ENCODE measurements around the gene CARD10.
"Not testable (repeated sequence)": the region's sequence is repeated elsewhere in the genome, so short reads cannot be mapped to it uniquely, and the experiment has no call there.

The CARD10 gene

DNA sequence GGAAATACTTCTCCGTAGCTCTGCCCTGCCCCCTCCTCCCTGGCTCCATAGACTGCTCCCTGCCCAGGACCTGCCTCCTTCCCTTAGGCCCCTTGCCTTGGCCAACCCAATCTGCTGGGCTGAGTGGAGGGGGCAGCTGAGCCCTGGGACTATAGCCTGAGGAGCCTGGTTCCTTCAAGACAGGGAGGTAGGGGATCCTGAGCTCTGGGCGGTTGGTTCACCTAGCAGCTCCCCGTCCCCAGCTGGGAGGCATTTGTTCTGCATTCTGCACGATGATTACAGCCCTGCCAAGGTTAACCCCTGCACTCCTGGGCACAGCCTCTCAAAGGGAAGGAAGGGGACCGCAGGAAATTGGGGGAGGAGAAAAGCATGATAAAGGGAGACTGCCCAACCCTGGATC is 37.5 kb upstream of the CARD10 start:
- no peak for DNase-seq

GRCh38 chr22:37555029-37555428 is 35.8 kb upstream of the CARD10 start:
- no peak for DNase-seq

- DNase-seq: no peak
Observed at GRCh38 chr22:37553725-37554124, 34.5 kb upstream of the CARD10 start.

DNA sequence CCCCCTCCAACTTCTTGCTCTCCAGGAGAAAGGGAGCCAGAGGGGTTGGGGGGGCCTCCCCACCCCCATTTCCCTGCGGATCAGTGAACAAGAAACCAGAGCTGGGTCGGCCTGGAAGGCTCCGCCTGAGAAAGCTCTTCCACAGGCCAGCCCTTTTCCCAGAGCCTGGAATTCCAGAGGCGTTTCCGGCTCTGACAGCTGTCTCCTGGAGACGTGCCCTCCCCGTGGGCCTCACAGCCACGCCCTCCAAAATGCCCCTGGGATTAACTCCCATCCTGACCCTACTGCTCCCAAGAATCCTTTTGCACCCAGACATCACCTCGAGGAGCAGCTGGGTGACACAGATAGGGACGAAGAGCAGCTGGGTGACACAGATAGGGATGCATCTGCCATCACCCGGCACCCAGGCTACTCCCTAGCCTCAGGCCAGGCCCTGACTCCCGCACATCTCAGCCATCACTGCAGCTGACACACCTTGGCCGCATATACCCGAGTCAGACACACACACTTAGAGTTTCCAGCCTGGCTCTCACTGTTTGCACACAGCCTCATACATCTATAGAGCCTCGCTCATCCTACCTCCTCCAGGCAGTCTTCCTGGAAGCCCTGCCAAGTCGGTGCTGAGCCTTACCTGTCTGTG is 33.4 kb upstream of the CARD10 start:
- no peak for DNase-seq

- DNase-seq: no peak
Observed at GRCh38 chr22:37551981-37552380, 32.8 kb upstream of the CARD10 start.

GRCh38 chr22:37550921-37551320 is 31.7 kb upstream of the CARD10 start:
- DNase-seq: not testable (repeated sequence)

DNA sequence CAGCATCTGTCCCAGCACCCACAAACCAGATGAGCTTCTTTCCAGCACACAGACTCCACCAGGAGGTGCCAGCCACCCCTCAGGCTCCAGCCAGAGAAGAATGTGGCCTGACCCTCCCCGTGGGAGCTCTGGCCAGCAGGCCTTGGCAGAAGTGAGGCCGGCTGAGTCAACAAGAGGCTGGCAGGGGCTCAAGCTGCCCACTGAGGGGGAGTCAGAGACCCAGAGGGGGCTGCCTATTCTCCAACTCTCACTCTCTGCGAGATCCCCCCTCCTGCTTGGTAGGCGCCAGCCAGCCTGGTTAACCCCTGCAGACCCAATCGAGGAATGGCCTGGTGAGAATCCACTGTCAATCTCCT is 30.5 kb upstream of the CARD10 start:
- DNase-seq: no peak

- no peak for DNase-seq
Observed at GRCh38 chr22:37547251-37547741, 28.1 kb upstream of the CARD10 start.

DNA sequence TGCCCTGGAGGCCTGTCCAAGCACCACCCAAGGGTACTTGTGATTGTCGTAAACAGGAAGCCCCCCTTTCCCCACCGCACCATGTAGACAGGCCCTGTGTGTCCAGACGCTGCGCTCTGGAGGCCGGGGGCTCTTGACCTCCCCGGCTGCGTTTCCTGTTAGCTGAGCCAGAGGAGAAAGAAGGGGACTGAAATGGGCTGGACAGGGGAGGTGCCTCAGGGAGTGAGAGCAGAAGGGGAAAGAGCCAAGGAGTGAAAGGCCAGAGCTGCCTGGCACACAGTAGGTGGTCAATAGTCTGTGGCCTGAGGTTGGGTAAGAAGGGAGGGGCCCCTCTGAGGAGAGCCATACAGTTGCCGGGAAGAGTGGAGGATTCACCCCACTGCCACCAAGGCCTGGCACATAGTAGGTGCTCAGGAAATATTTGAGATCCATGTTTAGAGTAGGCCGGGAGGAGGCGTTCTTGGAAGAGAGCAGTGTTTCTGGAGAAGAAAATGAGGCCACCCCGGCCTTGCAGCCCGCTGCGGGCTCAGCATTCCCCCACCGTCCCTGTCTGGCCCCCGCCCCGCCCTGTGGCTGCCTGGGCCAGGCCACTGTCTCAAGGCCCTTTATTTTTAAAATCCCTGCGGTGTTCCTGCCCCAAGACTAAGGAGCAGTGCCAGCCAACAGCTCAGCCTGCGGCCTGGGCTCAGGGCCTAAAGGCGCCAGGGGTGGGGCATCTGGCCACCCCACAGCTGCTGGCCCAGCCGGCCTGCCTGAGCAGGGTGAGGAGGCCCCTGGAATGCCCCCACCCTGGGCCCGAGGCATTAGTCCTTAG is 27.4 kb upstream of the CARD10 start:
- no peak for DNase-seq

DNA sequence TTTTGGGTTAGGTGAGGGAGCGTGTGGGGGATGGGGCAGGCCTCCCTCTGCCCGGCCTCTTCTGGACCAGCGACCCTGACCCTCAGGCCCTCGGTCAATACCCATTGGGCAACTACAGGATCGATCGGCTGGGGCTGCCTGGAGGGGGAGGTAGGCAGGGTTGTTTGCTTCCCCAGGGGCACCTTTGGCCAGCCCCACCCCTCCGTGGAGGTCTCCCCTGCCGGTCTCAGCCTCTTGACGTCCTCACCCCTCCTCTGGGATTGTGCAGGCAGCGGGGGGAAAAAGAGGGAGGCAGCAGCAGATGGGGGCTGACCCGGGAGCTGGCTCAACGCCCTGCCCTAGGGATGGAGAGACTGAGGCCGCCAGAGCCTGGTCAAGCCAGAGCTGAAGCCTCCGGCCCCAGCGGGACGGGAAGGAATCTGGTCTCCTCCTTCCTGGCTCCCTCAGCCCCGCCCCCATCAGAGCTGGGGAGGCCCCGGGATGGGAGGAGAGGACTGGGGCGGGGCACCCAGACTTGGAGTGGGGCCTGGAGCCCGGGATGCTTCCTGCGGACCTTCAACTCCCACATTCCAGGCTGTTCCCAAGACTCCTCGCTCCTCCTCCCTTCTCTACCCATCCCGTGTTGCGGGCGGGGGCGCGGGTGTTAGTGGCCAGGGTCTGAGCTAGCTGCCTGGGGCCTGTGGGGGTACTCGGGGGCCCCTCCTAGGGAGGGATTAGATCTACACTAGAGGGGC is 26.7 kb upstream of the CARD10 start:
- no peak for DNase-seq

GRCh38 chr22:37544955-37545702 is 25.9 kb upstream of the CARD10 start:
- DNase-seq: no peak

- DNase-seq: no peak
Observed at GRCh38 chr22:37542959-37543358, 23.7 kb upstream of the CARD10 start.

- not testable (repeated sequence) for DNase-seq
Observed at GRCh38 chr22:37542416-37542815, 23.2 kb upstream of the CARD10 start.

DNA sequence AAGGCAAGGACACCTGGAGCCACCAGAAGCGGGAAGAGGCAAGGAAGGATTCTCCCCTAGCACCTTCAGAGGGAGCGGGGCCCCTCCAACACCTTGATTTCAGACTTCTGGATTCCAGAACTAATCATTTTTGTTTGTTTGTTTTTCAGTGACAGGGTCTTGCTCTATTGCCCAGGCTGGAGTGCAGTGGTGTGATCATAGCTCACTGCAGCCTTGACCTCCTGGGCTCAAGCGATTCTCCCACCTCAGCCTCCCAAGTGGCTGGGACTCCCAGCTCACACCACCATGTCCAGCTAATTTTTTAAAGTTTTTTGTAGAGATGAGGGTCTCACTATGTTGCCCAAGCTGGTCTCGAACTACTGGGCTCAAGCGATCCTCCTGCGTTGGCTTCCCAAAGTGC is 20.6 kb upstream of the CARD10 start:
- DNase-seq: not testable (repeated sequence)

DNA sequence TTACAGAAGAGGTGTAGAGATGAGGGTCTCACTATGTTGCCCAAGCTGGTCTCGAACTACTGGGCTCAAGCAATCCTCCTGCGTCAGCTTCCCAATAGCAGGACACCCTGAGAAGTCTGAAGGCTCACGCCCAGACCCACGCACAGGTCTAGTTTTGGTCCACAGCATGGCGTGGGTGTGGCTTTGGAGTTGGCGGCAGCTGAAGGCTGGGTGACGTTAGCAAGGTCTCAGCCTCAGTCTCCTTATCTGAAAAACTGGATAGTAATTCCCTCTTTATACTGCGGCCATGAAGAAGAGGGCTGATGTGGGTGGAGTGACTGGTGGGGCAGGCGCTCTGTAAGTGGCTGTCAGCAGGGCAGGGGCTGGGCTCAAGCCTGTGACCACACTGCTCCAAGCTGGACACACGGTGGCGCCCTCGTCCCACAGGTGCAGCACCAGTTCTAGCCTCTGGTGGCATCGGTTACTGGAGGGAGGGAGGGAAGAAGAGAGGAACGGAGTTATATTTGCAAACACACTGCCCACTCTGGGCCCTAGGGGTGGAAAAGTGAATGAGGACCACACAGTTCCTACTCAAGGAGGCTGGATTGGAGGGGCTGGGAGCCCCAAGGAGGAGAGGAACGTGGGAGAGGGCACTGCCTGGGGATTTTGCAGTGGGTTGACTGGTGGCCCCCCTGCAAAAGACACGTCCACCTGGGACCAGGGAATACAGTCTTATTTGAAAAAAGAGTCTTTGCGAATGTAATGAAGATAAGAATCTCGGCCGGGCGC is 19.6 kb upstream of the CARD10 start:
- DNase-seq: peak; percentile 81

- no peak for DNase-seq
Observed at GRCh38 chr22:37535159-37535558, 15.9 kb upstream of the CARD10 start.

DNA sequence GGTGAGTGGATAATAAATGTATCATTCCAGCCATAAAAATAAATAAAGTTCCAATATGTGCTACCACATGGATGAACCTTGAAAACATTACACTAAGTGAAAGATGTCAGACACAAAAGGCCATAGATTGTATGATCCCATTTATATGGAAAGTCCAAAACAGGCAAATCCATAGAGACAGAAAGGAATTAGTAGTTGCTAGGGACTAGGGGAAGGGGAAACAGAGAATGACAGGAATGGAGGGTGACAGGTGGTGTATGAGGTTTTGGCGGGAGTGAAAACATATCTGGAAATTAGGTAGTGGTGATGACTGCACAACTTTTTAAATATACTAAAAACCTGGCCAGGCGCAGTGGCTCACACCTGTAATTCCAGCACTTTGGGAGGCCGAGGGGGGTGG is 15.2 kb upstream of the CARD10 start:
- no peak for DNase-seq

DNA sequence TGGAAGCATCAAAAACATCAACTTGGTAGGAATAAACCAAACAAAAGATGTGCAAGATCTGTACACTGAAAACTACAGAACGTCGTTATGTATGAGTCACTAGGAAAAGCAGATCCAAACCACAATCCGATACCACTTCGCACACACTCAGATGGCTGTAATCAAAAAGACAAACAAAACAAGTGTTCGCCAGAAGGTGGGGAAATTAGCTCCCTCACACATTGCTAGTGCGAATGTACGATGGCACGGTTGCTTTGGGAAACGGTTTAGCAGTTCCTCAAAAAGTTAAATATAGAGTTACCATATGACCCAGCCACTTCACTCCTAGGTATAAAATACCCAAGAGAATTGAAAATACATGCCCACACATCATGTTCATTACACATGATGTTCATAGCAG is 14.8 kb upstream of the CARD10 start:
- no peak for DNase-seq

DNA sequence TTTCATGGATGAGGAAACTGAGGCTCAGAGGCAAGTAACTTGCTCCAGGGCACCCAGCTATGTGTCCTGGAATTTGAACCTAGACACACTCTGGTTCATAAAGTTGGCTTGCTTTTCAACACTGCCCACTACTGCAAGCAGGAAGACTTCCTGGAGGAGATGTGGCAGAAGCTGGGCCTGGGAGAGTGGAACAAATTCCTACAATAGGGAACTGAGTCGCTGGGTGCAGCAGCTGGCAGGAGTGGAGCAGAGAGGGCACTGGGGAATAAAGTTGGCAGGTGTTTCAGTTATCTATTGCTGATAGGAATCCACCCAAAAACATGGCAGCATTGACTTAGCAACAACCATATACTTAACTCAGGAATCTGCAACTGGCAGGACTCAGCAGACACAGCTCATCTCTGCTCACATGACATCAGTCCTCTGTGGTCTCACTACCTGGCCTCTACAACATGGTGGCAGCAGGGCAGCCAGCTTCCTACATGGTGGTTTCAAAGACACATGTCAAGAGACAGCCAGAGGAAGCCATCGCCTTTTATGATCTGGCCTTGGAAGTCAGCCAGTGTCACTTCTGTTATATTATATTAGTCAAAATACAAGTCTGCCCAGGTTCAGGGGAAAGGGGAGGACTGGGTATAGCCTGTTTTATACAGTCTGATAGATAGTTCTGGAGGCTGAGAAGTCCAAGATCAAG is 10.6 kb upstream of the CARD10 start:
- no peak for DNase-seq

DNA sequence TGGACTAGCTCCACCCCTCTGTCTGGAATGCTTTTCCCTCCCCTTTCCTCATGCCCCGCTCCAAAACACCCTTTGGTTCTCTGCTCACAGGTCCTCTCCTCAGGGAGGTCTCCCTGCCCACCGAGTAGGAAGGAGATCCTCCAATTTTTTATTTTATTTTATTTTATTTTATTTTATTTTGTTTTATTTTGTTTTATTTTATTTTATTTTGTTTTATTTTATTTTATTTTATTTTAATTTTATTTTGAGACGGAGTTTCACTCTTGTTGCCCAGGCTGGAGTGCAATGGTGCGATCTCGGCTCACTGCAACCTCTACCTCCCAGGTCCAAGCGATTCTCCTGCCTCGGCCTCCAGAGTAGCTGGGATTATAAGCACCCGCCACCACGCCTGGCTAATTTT is 8.7 kb upstream of the CARD10 start:
- not testable (repeated sequence) for DNase-seq

DNA sequence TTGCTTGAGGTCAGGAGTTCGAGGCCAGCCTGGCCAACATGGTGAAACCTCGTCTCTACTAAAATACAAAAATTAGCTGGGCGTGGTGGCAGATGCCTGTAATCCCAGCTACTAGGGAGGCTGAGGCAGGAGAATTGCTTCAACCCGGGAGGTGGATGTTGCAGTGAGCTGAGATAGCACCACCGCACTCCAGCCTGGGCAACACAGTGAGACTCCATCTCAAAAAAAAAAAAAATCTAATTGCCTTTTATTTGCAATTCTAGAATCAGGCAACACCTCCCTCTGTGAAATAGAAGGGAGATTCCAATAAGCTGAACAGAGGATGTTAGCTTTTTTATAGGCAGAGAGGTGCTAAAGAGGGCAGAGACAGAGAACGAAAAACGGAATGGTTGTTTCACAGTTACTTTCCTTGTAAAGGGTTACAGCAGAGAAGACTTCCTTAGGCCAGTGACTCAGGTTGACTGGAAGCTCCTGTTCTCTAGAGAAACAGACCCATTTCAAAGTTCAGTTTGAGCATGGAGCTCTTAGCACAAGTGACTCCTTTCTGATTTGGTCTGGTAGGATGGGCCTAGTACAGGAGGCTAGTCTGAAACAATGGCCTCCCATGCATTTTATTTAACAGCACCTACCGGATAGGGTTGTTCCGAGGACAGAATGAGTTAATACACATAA is 8.0 kb upstream of the CARD10 start:
- DNase-seq: not testable (repeated sequence)

All from NCI-H146 (cell line).